HepG2 (cell line): ENCODE results near the gene GLDC. TPM values are rescaled to one million over a fixed set of nuclear protein-coding genes. Genes with fewer than 3 reads are reported as not detected.

Experiments used
- BORCS8-MEF2B ChIP-seq: sonication (generic); formaldehyde crosslinking; IDR thresholded peaks from 2 replicates; pipeline ENCODE4 v1.8.0; 2022; ENCODE audit warnings: mild to moderate bottlenecking, missing genetic modification reagents
- ELF3 ChIP-seq: IDR thresholded peaks from 2 replicates; pipeline ENCODE4 v1.6.1; 2016; ENCODE audit warnings: missing genetic modification reagents, missing compliant biosample characterization
- EP300 ChIP-seq, 3 experiments: sonication (generic) in 1 of 3; formaldehyde crosslinking in 1 of 3; IDR thresholded peaks; 2 replicates each; pipeline versions ENCODE4 v1.5.1 to v1.6.1; 2011 to 2020; ENCODE audit warnings: low read depth in 2 of 3, low read length in 2 of 3, borderline replicate concordance in 1 of 3, improper control_type of control experiment in 1 of 3, mild to moderate bottlenecking in 1 of 3, missing genetic modification reagents in 1 of 3, moderate library complexity in 1 of 3
- FOXA1 ChIP-seq, 2 experiments: fragments of 450-650 bp in 1 of 2; sonication (generic) in 1 of 2; formaldehyde crosslinking in 1 of 2; IDR thresholded peaks; 2 replicates each; pipeline versions ENCODE4 v1.4.0 to v1.6.1; 2016 to 2020; ENCODE audit warnings: missing genetic modification reagents in 1 of 2
- GMEB2 ChIP-seq: IDR thresholded peaks from 2 replicates; pipeline ENCODE4 v1.6.1; 2016; ENCODE audit warnings: missing biosample characterization, missing genetic modification reagents, low read depth
- JUND ChIP-seq: sonication (generic); formaldehyde crosslinking; IDR thresholded peaks from 2 replicates; pipeline ENCODE4 v1.8.0; 2022; ENCODE audit warnings: mild to moderate bottlenecking, missing genetic modification reagents
- KAT2B ChIP-seq: fragments of 150-350 bp; IDR thresholded peaks from 2 replicates; pipeline ENCODE4 v1.6.1; 2014; ENCODE audit warnings: low read depth, low read length, borderline replicate concordance
- KDM3A ChIP-seq: IDR thresholded peaks from 2 replicates; pipeline ENCODE4 v1.6.1; 2018; ENCODE audit warnings: low read depth, missing compliant biosample characterization
- MAZ ChIP-seq, 2 experiments: sonication (generic) in 1 of 2; formaldehyde crosslinking in 1 of 2; IDR thresholded peaks; 2 replicates each; pipeline versions ENCODE4 v1.5.0 to v1.6.1; 2012 to 2020; ENCODE audit warnings: low read depth in 2 of 2, mild to moderate bottlenecking in 2 of 2, borderline replicate concordance in 1 of 2, improper control_type of control experiment in 1 of 2, low read length in 1 of 2, missing genetic modification reagents in 1 of 2, moderate library complexity in 1 of 2
- NFE2 ChIP-seq: sonication (generic); formaldehyde crosslinking; IDR thresholded peaks from 2 replicates; pipeline ENCODE4 v1.4.0; 2020; ENCODE audit warnings: missing genetic modification reagents
- NR2C2 ChIP-seq: sonication (generic); formaldehyde crosslinking; IDR thresholded peaks from 2 replicates; pipeline ENCODE4 v1.4.0; 2020; ENCODE audit warnings: missing genetic modification reagents, mild to moderate bottlenecking, moderate library complexity, borderline replicate concordance
- PHF8 ChIP-seq: sonication (generic); formaldehyde crosslinking; IDR thresholded peaks from 2 replicates; pipeline ENCODE4 v1.5.0; 2020; ENCODE audit warnings: missing genetic modification reagents
- PRDM4 ChIP-seq: sonication (generic); formaldehyde crosslinking; IDR thresholded peaks from 2 replicates; pipeline ENCODE4 v1.9.0; 2021; ENCODE audit warnings: missing genetic modification reagents, borderline replicate concordance
- SKI ChIP-seq: fragments of 450-650 bp; IDR thresholded peaks from one replicate; pipeline ENCODE4 v1.6.1; 2018; ENCODE audit warnings: mild to moderate bottlenecking; ENCODE audit not compliant: partially characterized antibody
- SMARCC2 ChIP-seq: fragments of 450-650 bp; IDR thresholded peaks from 2 replicates; pipeline ENCODE4 v1.6.1; 2017; ENCODE audit warnings: antibody characterized with exemption, mild to moderate bottlenecking
- SP140L ChIP-seq: sonication (generic); formaldehyde crosslinking; IDR thresholded peaks from 2 replicates; pipeline ENCODE4 v1.4.0; 2020; ENCODE audit warnings: missing genetic modification reagents, borderline replicate concordance
- ZFP90 ChIP-seq: sonication (generic); formaldehyde crosslinking; IDR thresholded peaks from 2 replicates; pipeline ENCODE4 v1.8.0; 2022; ENCODE audit warnings: missing genetic modification reagents, mild to moderate bottlenecking, inconsistent platforms, borderline replicate concordance
- ZNF367 ChIP-seq: sonication (generic); formaldehyde crosslinking; IDR thresholded peaks from 2 replicates; pipeline ENCODE4 v1.4.0; 2020; ENCODE audit warnings: missing genetic modification reagents, borderline replicate concordance
- ZNF484 ChIP-seq: sonication (generic); formaldehyde crosslinking; IDR thresholded peaks from 2 replicates; pipeline ENCODE4 v1.5.1; 2020; ENCODE audit warnings: mild to moderate bottlenecking, low read depth, missing genetic modification reagents, borderline replicate concordance
- ZNF589 ChIP-seq: sonication (generic); formaldehyde crosslinking; conservative IDR thresholded peaks from 2 replicates; pipeline ENCODE4 v1.8.0; 2022; ENCODE audit warnings: mild to moderate bottlenecking, moderate library complexity, missing genetic modification reagents
- ZNF678 ChIP-seq: sonication (generic); formaldehyde crosslinking; IDR thresholded peaks from 2 replicates; pipeline ENCODE4 v1.4.0; 2020; ENCODE audit warnings: mild to moderate bottlenecking, missing genetic modification reagents
- ZNF772 ChIP-seq: sonication (generic); formaldehyde crosslinking; IDR thresholded peaks from 2 replicates; pipeline ENCODE4 v1.5.0; 2020; ENCODE audit warnings: mild to moderate bottlenecking, missing genetic modification reagents
- ZSCAN25 ChIP-seq: sonication (generic); formaldehyde crosslinking; IDR thresholded peaks from 2 replicates; pipeline ENCODE4 v1.8.0; 2022; ENCODE audit warnings: mild to moderate bottlenecking, missing genetic modification reagents
- polyA plus RNA-seq, 8 experiments: library from polyadenylated mRNA; depleted of rRNA in 3 of 8; stranded (reverse) in 7 of 8; unstranded in 1 of 8; fragments of >200 nt; fragmentation: Illumina TruSeq in 4 of 8; extraction: Trizol in 4 of 8; gene quantifications; 2 replicates each; pipeline versions ENCODE4 v1.2.1 to v1.2.3, GENCODE V29; 2011 to 2016; ENCODE audit warnings: low read depth in 4 of 8, missing spikeins in 1 of 8, mixed read lengths in 1 of 8; ENCODE audit not compliant: insufficient read depth in 1 of 8
- total RNA-seq, 5 experiments: library from RNA; depleted of rRNA; stranded (reverse); fragments of >200 nt; fragmentation: Illumina TruSeq; extraction: Trizol; gene quantifications; 2 replicates each; pipeline ENCODE4 v1.2.3, GENCODE V29; 2016; ENCODE audit warnings: low read depth in 1 of 5
- TF ChIP-seq, protein P1 (sequence below): sonication (generic); formaldehyde crosslinking; IDR thresholded peaks from 2 replicates; pipeline ENCODE4 v1.5.0; 2020; ENCODE audit warnings: missing genetic modification reagents

The GLDC gene
- total and polyA plus RNA-seq, 2 of the 13 experiments (the other 11 are each of a cell fraction or from before 2014, with no cell fraction given): 59.3 to 115 TPM

GRCh38 chr9:6681147-6681956 lies 35.8 kb upstream of the GLDC start (continued):
- no peak for TF ChIP-seq FOXA1 (IDR thresholded peaks at IDR 0.05)
- TF ChIP-seq FOXA1 (CRISPR knock-in tag; IDR thresholded peaks at IDR 0.05): no peak; the same call in 1 of the 2 replicates
- no peak for TF ChIP-seq SKI
- TF ChIP-seq MAZ (IDR thresholded peaks at IDR 0.05; ENCODE audit: borderline replicate concordance, low read depth, low read length): no peak
- peak; percentile 92 for TF ChIP-seq MAZ (CRISPR knock-in tag; IDR thresholded peaks at IDR 0.05; ENCODE audit: low read depth)
- peak; percentile 78 for TF ChIP-seq PHF8
- peak; percentile 95 for TF ChIP-seq ELF3 (CRISPR knock-in tag)
- TF ChIP-seq ZNF772: peak; percentile 76
- TF ChIP-seq ZNF678 (CRISPR knock-in tag): no peak
- TF ChIP-seq ZNF589: peak; percentile 80
- no peak for TF ChIP-seq ZNF484 (CRISPR knock-in tag)
- no peak; the same call in 1 of the 2 replicates for TF ChIP-seq ZSCAN25
- no peak for TF ChIP-seq KAT2B
- no peak for TF ChIP-seq NFE2 (CRISPR knock-in tag)
- peak; percentile 87 for TF ChIP-seq ZFP90 (CRISPR knock-in tag)
- TF ChIP-seq, protein P1, sequence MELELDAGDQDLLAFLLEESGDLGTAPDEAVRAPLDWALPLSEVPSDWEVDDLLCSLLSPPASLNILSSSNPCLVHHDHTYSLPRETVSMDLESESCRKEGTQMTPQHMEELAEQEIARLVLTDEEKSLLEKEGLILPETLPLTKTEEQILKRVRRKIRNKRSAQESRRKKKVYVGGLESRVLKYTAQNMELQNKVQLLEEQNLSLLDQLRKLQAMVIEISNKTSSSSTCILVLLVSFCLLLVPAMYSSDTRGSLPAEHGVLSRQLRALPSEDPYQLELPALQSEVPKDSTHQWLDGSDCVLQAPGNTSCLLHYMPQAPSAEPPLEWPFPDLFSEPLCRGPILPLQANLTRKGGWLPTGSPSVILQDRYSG: no peak
- 0 out of 2 replicates have a peak, but pooled peaks have one; percentile 29 for TF ChIP-seq GMEB2 (CRISPR knock-in tag)
- peak; percentile 26; the same call in 1 of the 2 replicates for TF ChIP-seq KDM3A (CRISPR knock-in tag)
- no peak; the same call in 1 of the 2 replicates for TF ChIP-seq NR2C2 (CRISPR knock-in tag)
- no peak for TF ChIP-seq SMARCC2
- TF ChIP-seq BORCS8-MEF2B: peak; percentile 88
- TF ChIP-seq EP300 (IDR thresholded peaks at IDR 0.05; ENCODE audit: low read depth in 2 of 2, low read length in 2 of 2): peak; percentile 9 to 54; a peak in 1 of 4 replicates
- peak; percentile 51; the same call in 1 of the 2 replicates for TF ChIP-seq EP300 (CRISPR knock-in tag; IDR thresholded peaks at IDR 0.05; ENCODE audit: borderline replicate concordance)
- TF ChIP-seq SP140L (CRISPR knock-in tag): no peak
- no peak for TF ChIP-seq PRDM4 (CRISPR knock-in tag)
- peak; percentile 69; the same call in 1 of the 2 replicates for TF ChIP-seq ZNF367 (CRISPR knock-in tag)
- TF ChIP-seq JUND (CRISPR knock-in tag): 0 out of 2 replicates have a peak, but pooled peaks have one; percentile 14
